ENCODE measurements around the gene VANGL1.

DNA sequence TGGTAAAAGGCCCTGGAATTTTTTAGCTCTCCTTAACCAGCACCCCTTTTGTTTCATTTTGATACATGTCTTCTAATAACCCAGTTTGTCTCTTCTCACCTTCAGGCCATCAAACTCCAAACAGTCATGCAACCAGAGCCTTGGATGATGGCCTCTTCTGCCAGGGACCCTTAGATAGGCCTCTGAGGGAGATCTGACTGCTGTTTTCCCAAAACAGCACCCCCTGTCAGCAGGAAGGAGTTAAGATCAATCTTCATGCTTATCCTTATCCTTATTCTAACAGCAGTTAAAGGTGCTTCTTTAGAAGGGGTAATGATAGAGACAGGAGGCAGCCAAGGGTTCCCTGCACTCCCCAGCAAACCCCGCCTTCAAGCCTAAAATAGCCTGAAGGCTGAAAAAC lies 49.5 kb upstream of the VANGL1 start:
- TF ChIP-seq POLR2A (IDR thresholded peaks at IDR 0.05), result no peak
- no peak for TF ChIP-seq POLR2AphosphoS5 (IDR thresholded peaks at IDR 0.05; ENCODE audit: insufficient read depth in 1 of 2, low read depth in 1 of 2)

All from vagina (tissue), 2 donors.